Muscle of arm (tissue), 14 donors: ENCODE results near the gene PTGR1. TPM values are rescaled to one million over a fixed set of nuclear protein-coding genes. Genes with fewer than 3 reads are reported as not detected.

Experiments used
- DNase-seq: peaks from one replicate; pipeline ENCODE4 v3.0.0-alpha.2; 2013
- long read RNA-seq, 11 donors: transcript quantifications; one replicate each; lab custom pipeline, GENCODE V29; 2026
- polyA plus RNA-seq, 12 donors: library from polyadenylated mRNA; unstranded; fragments of 120-200 nt; gene quantifications; one replicate each; pipeline ENCODE4 v1.2.1, GENCODE V29; 2013; ENCODE audit not compliant: insufficient read length in 12 of 12

PTGR1 gene
- 10 to 100 TPM in 11 of 12 donors, not detected in 1; 23.3 to 77.3 (median 57.0) TPM for polyA plus RNA-seq
- long read RNA-seq, donor 1, transcript PTGR1-201 (10 exons, 1,223 nt): minor isoform, 6 of 36 reads
- long read RNA-seq, donor 1, transcript PTGR1-205 (10 exons, 1,407 nt): major isoform, 15 of 36 reads
- long read RNA-seq, donor 1, partial matches to known transcripts: 12 of 36 reads
- long read RNA-seq, donor 1, other reads (novel, unspliced or antisense): 0 of 36 reads
- long read RNA-seq, donor 2, transcript PTGR1-205 (10 exons, 1,407 nt): major isoform, 13 of 26 reads
- long read RNA-seq, donor 2, transcript PTGR1-201 (10 exons, 1,223 nt): minor isoform, 10 of 26 reads
- long read RNA-seq, donor 2, partial matches to known transcripts: 0 of 26 reads
- long read RNA-seq, donor 2, other reads (novel, unspliced or antisense): 0 of 26 reads
- long read RNA-seq, donor 3, transcript PTGR1-201 (10 exons, 1,223 nt): major isoform, 5 of 13 reads
- long read RNA-seq, donor 3, partial matches to known transcripts: 0 of 13 reads
- long read RNA-seq, donor 3, other reads (novel, unspliced or antisense): 0 of 13 reads
- long read RNA-seq, donor 4, transcript PTGR1-201 (10 exons, 1,223 nt): major isoform, 5 of 8 reads
- long read RNA-seq, donor 4, partial matches to known transcripts: 0 of 8 reads
- long read RNA-seq, donor 4, other reads (novel, unspliced or antisense): 0 of 8 reads
- long read RNA-seq, donor 5: 0 reads
- long read RNA-seq, donor 6, transcript PTGR1-201 (10 exons, 1,223 nt): major isoform, 6 of 14 reads
- long read RNA-seq, donor 6, transcript PTGR1-205 (10 exons, 1,407 nt): major isoform, 6 of 14 reads
- long read RNA-seq, donor 6, partial matches to known transcripts: 0 of 14 reads
- long read RNA-seq, donor 6, other reads (novel, unspliced or antisense): 0 of 14 reads
- long read RNA-seq, donor 7, transcript PTGR1-205 (10 exons, 1,407 nt): major isoform, 7 of 15 reads
- long read RNA-seq, donor 7, transcript PTGR1-201 (10 exons, 1,223 nt): minor isoform, 5 of 15 reads
- long read RNA-seq, donor 7, partial matches to known transcripts: 0 of 15 reads
- long read RNA-seq, donor 7, other reads (novel, unspliced or antisense): 0 of 15 reads
- long read RNA-seq, donor 8, transcript PTGR1-205 (10 exons, 1,407 nt): major isoform, 7 of 19 reads
- long read RNA-seq, donor 8, transcript PTGR1-201 (10 exons, 1,223 nt): major isoform, 7 of 19 reads
- long read RNA-seq, donor 8, partial matches to known transcripts: 0 of 19 reads
- long read RNA-seq, donor 8, other reads (novel, unspliced or antisense): 0 of 19 reads
- long read RNA-seq, donor 9, partial matches to known transcripts: 0 of 7 reads
- long read RNA-seq, donor 9, other reads (novel, unspliced or antisense): 0 of 7 reads
- long read RNA-seq, donor 10, transcript PTGR1-205 (10 exons, 1,407 nt): minor isoform, 6 of 25 reads
- long read RNA-seq, donor 10, transcript PTGR1-201 (10 exons, 1,223 nt): major isoform, 16 of 25 reads
- long read RNA-seq, donor 10, partial matches to known transcripts: 0 of 25 reads
- long read RNA-seq, donor 10, other reads (novel, unspliced or antisense): 0 of 25 reads
- long read RNA-seq, donor 11, transcript PTGR1-205 (10 exons, 1,407 nt): minor isoform, 7 of 25 reads
- long read RNA-seq, donor 11, transcript PTGR1-201 (10 exons, 1,223 nt): major isoform, 12 of 25 reads
- long read RNA-seq, donor 11, partial matches to known transcripts: 0 of 25 reads
- long read RNA-seq, donor 11, other reads (novel, unspliced or antisense): 5 of 25 reads

DNA sequence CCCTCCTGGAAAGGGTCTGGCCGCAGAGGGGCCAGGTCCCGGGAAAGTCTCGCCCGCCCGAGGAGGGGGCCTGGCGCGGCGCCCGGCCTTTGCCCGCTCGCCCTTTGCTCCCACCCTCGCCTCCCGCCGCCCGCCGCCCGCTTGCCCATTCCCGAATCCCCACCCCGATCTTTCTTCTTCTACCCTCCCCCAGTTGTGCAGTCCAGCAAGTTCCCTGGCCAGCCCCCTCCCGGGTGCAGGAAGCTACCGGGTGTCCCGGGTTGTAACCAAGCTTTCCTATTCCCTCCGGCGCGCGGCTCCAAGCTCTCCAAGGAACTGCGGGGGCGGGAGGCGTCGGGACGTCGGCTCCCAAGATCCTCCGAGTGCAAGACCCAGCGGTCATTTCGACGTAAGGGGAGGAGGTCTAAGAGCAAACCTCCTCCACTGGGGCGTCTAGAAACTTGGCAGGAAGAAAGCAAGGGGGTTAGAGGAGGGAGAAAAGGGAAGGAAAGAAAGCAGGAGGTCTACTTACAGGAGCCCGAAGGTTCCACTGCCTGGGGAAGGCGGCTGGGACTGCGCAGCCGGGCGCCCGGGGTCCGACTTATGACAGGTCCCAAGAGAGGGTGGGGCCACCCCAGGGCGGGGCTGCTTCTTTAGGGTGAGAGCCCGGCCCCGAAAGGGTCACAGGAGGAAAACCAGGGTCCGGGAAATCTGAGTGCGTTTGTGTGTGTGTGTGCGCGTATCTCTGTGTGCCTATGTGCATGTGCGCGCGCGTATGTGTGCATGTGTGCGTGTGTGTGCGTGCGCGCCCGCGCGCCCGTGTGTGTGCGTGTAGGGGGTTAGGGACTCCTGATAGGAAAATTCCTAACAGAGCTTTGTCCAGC lies at the start of gene PTGR1:
PTGR1 (minus strand) TSS at position 556 of the 863 bp plus-strand sequence. CDS start 2,225 bp downstream, outside the sequence.
- peak; percentile 79 for DNase-seq

GRCh38 chr9:111649016-111649415 lies 49.6 kb upstream of the PTGR1 start:
- no peak for DNase-seq

GRCh38 chr9:111648066-111648465 lies 48.6 kb upstream of the PTGR1 start:
- no peak for DNase-seq

DNA sequence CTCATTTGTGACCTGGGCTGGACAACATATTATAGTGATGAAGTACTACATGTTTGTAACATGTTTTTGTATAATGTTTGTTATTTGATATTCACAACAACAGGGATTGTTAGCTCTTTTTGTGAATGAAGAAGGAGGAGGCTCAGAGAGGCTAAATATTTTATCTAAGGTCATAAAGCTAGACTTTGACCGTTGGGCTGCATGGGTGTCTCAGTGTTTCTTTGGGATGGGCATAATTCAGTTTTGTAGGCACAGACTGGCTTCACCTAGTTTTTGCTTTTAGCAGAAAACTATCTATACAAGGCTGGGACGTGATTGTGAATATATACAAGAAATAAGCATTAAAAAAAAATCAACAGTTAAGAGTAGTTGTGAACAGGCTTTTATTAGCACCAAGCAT lies 47.0 kb upstream of the PTGR1 start:
- DNase-seq: no peak

- DNase-seq: no peak
Observed at GRCh38 chr9:111645806-111646205, 46.4 kb upstream of the PTGR1 start.

GRCh38 chr9:111644195-111644772 lies 44.8 kb upstream of the PTGR1 start:
- no peak for DNase-seq

DNA sequence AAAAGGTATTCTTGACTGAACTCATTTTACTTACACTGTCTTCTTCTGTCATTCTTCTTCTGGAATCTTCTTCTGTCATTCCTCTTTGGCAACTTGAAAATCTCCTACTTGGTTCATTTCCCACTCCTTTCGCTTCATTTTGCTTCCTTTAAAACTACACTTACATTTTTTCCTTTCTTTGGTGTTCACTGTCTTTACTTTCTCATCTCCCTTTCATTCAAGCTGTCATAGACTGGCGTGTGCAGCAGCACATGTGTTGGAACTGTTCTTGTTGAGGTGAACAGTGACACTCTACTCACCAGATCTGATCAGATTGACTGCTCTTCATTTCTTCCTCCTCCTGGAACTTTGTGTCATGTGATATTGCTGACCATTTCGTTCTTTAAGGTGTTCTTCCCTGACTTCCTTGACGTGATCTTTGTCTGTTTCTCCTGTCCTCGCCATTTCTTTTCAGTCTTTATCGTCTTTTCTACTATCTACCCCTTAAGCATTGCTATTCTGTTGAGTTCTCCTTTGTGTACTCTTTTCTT lies 38.0 kb upstream of the PTGR1 start:
- no peak for DNase-seq

DNA sequence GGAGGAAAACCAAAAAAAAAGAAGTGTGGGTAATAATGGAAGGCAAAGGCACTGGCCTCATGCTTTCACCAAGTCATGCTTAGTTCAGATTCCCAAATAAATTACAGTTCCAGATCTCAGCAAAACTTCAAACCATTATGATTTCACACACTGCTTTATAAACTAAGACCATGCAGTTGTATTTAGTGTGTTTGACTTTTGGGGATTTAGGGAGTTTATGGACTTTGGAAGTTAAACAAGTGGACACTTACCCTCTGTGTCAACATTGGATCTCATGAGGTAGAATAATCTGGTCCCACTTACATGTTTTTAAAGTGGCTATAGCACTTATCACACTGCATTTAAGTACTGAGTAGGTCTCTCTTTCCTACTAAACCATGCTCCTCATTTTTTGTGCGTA lies 35.4 kb upstream of the PTGR1 start:
- no peak for DNase-seq

DNA sequence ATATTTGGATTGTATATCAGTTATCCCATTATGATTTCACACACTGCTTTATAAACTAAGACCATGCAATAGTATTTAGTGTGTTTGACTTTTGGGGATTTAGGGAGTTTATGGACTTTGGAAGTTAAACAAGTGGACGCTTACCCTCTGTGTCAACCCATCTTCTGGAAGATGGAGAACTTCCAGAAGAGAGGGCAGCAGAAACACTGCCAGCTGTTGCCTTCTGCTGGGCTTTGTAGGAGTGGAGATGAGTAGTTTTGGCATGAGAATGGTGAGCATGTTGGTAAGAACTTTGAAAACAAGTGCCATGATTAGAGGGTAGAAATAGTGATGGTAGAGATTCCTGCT lies 33.9 kb upstream of the PTGR1 start:
- no peak for DNase-seq

- no peak for DNase-seq
Observed at GRCh38 chr9:111632695-111633388, 33.4 kb upstream of the PTGR1 start.

DNA sequence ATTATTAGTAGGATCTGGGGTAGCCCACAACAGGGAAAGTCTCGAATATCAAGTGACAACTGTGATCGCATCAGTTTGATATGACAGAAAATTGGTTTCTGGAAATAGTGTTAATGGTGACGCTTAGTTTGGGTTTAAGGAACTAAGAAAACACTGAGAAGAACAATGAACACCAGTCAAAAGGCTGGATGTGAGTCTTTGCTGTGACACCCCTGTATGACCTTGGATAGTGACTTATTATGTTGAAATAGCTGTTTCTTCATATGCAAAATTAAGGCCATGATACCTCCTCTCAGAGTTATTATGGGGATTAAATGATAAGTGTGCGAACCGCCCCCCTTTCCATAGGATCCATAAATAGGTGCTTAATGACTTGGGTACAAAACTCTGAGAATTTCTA lies 32.6 kb upstream of the PTGR1 start:
- peak; percentile 5 for DNase-seq

DNA sequence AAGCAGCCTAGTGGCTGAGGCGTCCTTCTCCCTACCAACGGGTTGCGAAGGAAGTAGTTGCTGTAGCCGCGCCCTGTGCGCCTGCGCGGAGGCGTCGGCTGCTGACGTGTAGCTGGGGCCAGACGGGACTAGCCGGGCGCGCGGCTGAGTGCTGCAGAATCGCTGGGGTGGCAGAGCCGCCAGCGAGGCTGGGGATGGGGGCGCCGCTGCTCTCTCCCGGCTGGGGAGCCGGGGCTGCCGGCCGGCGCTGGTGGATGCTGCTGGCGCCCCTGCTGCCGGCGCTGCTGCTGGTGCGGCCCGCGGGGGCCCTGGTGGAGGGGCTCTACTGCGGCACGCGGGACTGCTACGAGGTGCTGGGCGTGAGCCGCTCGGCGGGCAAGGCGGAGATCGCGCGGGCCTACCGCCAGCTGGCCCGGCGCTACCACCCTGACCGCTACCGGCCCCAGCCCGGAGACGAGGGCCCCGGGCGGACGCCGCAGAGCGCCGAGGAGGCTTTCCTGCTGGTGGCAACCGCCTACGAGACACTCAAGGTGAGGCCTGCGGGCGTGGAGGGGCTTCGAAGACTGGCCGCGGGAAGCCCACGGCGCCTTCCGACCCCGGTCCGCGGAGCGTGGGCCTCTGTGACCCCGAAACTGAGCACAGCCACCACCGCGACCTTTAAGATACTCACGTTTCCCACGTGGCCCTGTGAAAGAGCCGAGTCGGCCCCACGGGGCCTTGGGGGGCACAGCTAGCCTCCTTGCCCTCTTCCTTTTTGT lies 31.9 kb upstream of the PTGR1 start, which contains the start of gene DNAJC25:
DNAJC25 (plus strand) TSS at position 121 of the 758 bp plus-strand sequence; CDS start at position 195, 74 bp downstream.
- peak; percentile 97 for DNase-seq

DNA sequence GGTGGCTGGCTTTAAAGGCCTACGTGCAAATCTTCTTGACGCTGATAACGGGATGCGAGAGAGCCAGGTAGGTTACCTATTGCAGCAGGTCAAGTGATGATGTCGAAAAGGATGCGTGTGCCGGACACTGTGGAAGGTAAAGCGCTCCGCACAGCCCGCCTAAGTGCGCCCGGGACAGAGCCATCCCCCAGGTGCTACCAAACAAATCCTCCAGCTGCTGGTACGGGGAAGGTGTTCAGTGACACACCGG lies 31.4 kb upstream of the PTGR1 start:
- DNase-seq: no peak

DNA sequence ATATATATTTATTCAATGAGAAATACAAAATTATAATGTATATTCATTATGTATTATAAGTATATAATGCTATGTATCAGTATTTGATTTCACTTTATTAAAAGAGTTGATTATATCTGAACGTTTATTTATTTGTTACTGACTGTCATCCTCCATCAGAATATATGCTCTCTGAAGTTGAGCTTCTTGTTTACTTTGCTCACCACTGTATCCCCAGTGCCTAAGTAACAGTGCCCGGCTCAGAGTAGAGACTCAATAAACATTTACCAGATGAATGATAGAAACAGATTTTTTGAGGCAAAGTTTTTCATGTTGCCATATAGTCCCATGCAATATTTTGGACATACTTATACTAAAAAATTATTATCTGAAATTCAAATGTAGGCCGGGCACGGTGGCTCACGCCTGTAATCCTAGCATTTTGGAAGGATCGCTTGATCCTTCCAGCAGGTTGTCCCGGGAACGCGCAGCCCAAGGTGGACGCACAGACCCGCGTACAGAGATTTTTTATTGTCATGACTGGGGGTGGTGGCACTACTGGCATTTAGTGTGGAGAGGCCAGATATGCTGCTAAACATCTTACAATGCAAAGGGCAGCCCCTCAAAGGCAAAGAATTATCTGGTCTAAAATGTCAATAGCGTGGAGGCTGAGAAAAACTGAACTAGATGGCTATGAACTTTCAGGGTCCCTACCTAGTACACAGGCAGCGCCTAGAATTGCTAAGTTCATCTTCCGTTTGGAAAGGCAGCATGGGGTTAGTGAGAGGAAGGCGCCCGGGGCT lies 30.9 kb upstream of the PTGR1 start:
- peak; percentile 7 for DNase-seq

- DNase-seq: no peak
Observed at GRCh38 chr9:111628411-111628810, 29.0 kb upstream of the PTGR1 start.

DNA sequence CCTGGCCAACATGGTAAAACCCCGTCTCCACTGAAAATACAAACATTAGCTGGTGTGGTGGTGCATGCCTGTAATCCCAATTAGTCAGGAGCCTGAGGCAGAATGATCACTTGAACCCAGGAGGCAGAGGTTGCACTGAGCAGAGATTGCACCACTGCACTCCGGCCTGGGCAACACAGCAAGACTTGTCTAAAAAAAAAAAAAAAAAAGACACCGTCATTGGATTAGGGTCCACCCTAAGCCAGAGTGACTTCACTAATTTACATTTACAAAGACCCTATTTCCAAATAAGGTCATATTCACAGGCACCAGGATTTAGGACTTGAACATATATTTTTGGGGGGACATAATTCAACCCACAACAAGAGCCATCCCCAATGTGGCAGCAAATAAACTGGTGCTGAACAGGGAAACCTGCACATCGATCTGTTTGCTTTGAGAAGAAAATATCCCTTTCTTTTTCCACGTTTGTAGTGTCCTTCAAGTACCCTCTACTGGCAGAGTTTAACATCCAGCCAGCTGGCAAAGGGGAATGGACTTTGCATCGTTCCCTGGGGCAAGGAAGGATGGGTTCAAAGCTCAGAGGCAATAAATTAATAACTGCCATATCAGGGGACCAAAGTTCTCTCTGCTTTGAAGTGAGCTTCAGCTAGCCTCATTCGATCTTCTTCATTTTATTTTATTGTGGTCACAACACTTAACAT lies 28.0 kb upstream of the PTGR1 start:
- no peak for DNase-seq

DNA sequence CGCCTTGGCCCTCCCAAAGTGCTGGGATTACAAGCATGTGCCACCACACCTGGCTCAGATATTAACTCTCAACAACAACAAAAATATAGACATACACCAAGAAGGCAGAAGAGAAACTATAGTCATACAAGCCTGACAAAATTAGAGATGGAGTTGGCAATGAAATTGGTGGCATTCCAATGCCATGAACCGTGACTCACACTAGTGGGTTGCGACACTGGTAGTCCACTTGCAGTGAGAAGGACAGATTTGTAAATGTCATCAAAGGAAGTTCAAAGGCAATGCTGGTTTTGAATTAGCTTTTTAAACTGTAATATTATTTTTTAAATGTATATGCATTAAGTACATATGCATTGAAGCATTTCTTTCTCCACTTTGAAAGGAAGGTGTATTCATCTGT lies 23.2 kb upstream of the PTGR1 start:
- no peak for DNase-seq
